Right renal pelvis (tissue), 4 donors: ENCODE data around the gene FREY1. TPM values are rescaled to one million over a fixed set of nuclear protein-coding genes. Genes with fewer than 3 reads are reported as not detected.
"Not testable (repeated sequence)": the region's sequence is repeated elsewhere in the genome, so short reads cannot be mapped to it uniquely, and the experiment has no call there.

Source experiments
- DNase-seq, 4 donors: peaks; one replicate each; pipeline ENCODE4 v3.0.0-alpha.2; 2013; ENCODE audit warnings: low read depth in 4 of 4, low spot score in 3 of 4, missing footprints in 1 of 4
- polyA plus RNA-seq, 4 donors: library from polyadenylated mRNA; unstranded; fragments of 120-200 nt; gene quantifications; one replicate each; pipeline ENCODE4 v1.2.1, GENCODE V29; 2013; ENCODE audit not compliant: insufficient read length in 4 of 4

The FREY1 gene
- polyA plus RNA-seq, 4 donors: 0.45 to 0.55 (median 0.55) TPM; not detected in 1

GRCh38 chr11:45917623-45918330, 10.7 kb upstream of the FREY1 start, which contains the start of gene PEX16:
TSS of gene PEX16 (minus strand) at chr11:45917877. CDS start at chr11:45917811, 66 bp downstream.
- DNase-seq: peak; percentile 91 to 94 (median 93)

GRCh38 chr11:45917286-45917622, 10.2 kb upstream of the FREY1 start:
- no peak for DNase-seq

DNA sequence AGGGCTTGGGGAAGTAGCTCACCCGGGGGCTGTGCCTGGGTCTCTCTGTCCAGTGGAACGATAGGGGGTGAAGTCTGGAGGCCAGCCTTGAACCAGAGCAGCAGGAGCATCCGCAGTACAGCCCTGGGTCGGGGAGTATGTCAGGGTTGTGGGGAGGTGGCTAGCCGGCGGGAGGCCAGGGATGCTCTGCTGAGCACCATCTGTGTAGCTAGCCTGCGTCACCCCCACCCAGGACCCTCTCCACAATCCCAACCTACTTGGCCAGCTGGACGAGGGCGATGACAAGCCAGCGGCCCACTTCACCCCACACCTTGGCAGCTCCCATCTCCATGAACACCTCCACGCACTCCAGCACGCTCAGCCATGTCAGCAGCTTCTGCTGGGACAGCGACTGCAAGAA, 8.4 kb upstream of the FREY1 start:
- DNase-seq: no peak

GRCh38 chr11:45913942-45914635, 7.0 kb upstream of the FREY1 start:
- no peak for DNase-seq

DNA sequence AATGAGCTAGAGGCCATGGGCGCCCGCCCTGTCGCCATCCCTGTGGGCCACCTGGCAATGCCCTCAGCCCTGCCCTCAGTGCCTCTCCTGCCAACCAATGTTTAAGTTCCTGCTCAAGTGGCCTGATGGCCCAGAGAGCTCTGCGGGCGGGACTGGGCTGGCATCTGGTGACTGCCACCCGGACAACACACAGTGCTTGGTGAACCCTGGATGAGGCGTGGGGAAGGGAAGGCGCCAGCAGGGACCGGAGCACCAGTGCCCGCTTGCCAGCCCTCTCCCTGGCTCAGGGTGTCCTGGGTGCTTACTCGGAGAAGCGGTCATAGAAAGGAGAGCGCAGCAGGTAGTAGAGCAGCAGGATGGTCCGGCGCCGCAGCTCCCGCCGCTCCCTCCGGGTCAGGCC, 6.4 kb upstream of the FREY1 start:
- DNase-seq: no peak

GRCh38 chr11:45910623-45911022, 3.6 kb upstream of the FREY1 start:
- DNase-seq: no peak

DNA sequence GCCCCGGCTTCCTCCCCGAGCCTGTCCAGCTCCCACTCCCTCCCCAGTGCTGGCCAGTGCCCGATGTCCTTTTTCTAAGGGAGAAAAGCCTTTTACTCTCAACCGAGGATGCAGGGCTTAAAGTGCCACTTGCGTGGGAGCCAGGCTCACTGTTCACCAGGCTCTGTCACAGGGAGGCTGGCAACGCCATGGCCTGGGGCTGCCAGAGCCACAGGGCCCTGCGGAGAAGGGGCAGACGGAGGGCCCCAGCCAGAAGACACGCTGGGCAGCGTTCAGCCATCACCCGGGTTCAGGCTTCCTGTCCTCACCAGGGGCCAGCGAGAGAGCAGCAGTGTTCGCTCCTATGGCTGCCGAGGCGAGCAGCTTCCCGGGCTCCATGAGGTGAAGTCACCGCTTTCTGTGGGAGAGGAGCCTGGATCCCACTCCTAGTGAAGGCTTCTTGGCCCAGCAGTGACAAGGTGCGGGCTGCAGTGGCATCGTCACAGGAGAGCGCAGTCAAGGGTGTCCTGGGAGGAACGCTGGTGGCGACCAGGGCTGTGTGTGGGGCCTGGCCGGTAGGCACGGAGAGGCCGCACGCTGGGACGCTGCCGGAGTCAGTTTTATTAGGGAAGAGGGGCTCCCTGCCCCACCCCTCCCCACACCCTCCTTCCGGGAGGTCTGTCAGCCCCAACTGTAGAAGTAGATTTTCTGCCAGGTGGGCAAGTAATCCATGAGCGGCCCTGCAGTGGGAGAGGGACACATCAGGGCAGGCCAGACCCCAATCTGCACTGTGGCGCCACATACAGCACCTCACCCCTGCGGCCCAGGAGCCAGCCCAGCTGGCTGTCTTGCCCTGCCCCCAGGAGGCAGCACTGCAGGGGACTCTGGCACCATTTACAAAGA, 2.8 kb upstream of the FREY1 start:
- no peak for DNase-seq

DNA sequence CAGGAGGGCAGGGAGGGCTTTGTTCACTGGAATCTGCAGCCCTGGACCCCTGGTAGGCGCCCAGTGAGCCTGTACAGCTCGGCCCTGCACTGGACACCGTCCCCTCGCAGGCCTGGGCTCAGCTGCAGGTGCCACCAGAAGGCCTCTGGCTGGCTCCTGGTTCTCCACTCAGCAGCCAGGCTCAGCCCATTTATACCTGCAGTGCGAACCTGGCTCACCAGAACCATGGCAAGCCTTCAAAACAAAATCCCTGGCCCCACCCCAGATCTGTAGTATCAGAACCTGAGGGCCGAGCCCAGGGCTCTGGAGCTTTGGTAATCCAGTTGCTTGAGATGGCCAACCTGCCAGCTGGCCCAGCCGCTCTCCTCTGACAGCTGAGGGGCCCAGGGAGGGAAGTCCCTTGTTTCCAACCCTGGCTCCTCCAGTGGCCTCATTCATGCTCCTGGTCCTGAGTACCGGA, 870 bp upstream of the FREY1 start:
- DNase-seq: no peak

- no peak for DNase-seq
These were observed 882 bp downstream of the FREY1 start for GRCh38 chr11:45906096-45906682.

GRCh38 chr11:45905576-45905975, 1.5 kb downstream of the FREY1 start:
- DNase-seq: not testable (repeated sequence)

DNA sequence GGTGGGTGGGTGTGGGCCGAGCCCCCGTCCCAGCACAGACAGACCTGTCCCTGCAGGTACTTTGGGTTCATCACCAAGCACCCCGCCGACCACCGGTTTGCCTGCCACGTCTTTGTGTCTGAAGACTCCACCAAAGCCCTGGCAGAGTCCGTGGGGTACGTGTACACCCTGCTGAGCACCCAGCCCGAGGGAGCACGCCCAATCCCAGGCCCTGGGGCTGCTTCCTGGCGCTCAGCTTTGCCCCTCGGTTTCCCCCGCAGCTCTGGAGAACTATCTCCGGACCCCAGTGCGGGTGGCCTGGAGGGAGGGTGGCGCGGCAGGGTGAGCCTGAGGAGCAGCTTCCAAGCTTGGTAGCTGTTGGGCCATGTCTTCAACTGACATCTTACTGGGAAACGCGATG, 2.0 kb downstream of the FREY1 start:
- no peak for DNase-seq

DNA sequence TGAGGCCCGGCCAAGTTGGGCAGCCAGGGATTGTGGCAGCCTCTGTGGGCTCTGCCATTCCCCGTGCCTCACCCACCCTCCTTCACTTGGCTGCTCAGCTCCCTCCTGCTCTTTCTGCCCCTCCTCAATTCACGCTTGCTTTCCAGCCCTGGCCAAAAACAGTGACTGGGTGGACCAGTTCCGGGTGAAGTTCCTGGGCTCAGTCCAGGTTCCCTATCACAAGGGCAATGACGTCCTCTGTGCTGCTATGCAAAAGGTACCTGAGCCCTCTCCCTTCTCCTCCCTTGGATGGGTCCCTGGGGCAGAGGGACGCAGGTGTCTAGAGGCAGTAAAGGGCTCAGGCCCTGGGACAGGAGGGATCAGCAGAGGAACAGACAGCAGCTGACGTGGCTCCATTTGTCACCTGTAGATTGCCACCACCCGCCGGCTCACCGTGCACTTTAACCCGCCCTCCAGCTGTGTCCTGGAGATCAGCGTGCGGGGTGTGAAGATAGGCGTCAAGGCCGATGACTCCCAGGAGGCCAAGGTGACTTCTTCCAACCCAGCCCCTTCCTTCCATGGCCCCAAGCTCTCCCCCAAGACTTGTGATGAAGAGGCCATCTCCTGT, 2.7 kb downstream of the FREY1 start:
- no peak for DNase-seq

DNA sequence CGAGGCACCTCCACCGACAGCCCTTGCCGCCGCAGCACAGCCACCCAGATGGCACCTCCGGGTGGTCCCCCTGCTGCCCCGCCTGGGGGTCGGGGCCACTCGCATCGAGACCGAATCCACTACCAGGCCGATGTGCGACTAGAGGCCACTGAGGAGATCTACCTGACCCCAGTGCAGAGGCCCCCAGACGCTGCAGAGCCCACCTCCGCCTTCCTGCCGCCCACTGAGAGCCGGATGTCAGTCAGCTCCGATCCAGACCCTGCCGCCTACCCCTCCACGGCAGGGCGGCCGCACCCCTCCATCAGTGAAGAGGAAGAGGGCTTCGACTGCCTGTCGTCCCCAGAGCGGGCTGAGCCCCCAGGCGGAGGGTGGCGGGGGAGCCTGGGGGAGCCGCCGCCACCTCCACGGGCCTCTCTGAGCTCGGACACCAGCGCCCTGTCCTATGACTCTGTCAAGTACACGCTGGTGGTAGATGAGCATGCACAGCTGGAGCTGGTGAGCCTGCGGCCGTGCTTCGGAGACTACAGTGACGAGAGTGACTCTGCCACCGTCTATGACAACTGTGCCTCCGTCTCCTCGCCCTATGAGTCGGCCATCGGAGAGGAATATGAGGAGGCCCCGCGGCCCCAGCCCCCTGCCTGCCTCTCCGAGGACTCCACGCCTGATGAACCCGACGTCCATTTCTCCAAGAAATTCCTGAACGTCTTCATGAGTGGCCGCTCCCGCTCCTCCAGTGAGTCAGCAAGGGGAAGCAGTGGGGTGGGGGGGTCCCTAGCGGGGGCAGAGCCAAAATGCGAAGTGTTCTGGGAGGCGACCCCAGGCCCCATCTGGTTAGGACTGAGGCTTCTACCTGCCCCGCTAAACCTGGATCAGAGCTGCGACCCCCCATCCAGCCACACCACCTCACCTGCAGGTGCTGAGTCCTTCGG, 4.4 kb downstream of the FREY1 start:
- DNase-seq: no peak

GRCh38 chr11:45901626-45902025, 5.4 kb downstream of the FREY1 start:
- no peak for DNase-seq

GRCh38 chr11:45900916-45901617, 6.0 kb downstream of the FREY1 start:
- DNase-seq: no peak

DNA sequence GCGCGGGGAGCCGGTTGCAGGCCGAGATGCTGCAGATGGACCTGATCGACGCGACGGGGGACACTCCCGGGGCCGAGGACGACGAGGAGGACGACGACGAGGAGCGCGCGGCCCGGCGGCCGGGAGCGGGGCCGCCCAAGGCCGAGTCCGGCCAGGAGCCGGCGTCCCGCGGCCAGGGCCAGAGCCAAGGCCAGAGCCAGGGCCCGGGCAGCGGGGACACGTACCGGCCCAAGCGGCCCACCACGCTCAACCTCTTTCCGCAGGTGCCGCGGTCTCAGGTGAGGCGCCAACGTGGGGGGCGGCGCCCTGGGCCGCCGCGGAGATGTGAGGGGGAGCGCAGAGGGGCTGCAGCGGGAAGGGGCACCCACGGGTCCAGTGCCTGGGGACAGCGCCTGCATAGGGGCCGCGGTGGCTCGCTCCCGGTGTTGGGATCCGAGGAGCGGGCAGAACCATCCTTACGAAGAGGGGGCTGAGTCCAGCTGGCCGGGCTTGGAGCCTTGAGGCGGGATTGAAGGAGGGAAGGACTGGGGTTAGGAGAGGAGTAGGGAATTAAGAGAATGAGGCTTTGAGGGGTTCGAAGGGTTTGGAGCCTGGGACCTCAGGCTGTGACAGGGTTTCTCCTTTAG, 6.8 kb downstream of the FREY1 start:
- DNase-seq: not testable (repeated sequence)

- DNase-seq: peak in 3 of 4 donors; percentile 79 to 83 (median 83)
These were observed 7.5 kb downstream of the FREY1 start for GRCh38 chr11:45899448-45900174.

GRCh38 chr11:45899086-45899447, 8.0 kb downstream of the FREY1 start:
- DNase-seq: no peak
